ENCODE data around the gene NRIP1. TPM values are rescaled to one million over a fixed set of nuclear protein-coding genes. Genes with fewer than 3 reads are reported as not detected.

The NRIP1 gene, protein sequence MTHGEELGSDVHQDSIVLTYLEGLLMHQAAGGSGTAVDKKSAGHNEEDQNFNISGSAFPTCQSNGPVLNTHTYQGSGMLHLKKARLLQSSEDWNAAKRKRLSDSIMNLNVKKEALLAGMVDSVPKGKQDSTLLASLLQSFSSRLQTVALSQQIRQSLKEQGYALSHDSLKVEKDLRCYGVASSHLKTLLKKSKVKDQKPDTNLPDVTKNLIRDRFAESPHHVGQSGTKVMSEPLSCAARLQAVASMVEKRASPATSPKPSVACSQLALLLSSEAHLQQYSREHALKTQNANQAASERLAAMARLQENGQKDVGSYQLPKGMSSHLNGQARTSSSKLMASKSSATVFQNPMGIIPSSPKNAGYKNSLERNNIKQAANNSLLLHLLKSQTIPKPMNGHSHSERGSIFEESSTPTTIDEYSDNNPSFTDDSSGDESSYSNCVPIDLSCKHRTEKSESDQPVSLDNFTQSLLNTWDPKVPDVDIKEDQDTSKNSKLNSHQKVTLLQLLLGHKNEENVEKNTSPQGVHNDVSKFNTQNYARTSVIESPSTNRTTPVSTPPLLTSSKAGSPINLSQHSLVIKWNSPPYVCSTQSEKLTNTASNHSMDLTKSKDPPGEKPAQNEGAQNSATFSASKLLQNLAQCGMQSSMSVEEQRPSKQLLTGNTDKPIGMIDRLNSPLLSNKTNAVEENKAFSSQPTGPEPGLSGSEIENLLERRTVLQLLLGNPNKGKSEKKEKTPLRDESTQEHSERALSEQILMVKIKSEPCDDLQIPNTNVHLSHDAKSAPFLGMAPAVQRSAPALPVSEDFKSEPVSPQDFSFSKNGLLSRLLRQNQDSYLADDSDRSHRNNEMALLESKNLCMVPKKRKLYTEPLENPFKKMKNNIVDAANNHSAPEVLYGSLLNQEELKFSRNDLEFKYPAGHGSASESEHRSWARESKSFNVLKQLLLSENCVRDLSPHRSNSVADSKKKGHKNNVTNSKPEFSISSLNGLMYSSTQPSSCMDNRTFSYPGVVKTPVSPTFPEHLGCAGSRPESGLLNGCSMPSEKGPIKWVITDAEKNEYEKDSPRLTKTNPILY (N-terminal part only)
- total RNA-seq: 86.4 to 104 TPM (median 92.8 TPM) in 3 replicates

DNA sequence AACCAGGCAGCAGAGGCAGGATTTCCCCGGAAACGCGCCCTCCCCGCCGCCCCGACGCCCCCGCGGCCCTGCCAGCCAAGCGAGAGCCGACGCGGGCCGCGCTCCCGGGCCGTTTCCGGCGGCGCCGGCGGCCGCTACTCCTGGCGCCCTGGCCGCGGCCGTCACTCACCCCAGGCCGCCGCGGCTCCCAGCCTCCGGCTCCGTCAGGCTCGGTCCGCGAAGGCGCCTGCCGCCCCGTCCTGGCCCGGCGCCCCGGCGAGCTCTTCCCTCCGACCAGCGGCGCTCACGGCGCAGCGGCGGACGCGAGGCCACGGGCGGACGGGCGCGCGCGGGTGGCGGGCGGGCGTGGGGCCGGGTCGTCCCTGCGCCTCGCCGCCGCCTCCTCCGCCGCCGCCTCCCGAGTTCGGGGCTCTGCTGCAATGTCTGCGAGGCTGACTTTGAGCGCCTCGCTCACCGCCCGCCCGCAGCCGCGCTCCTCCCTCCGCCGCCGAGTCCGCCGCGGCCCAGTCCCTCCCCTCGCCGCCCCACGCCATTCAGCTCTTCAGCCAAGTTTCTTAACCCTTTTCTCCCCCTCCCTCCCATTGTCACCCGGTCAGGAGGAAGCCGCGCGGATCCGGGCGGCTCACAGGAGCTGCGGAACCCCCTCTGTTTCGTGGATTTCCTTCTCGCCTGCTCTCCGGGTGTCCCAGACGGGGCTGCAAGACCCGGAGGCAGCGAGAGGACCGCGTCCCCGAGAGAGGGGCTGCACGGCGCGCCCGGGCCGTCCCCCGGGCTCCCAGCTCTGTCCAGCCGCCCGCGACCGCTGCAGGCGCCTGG is at the start of gene NRIP1:
Gene NRIP1 (minus strand): TSS at position 425 of the 816 bp plus-strand sequence. CDS start 96,808 bp downstream, outside the sequence.
- Mint-ChIP-seq H3K36me3 (no peaks in the 10 kb centered on the region), H3K4me1 (peaks cover 43% of the 10 kb centered on the region), H3K27ac (peak within 1 kb of the TSS; percentile 96), H3K4me3 (peak within 1 kb of the TSS; percentile 90), H3K9me3 (no peaks in the 10 kb centered on the region), H3K27me3 (ENCODE audit: low read depth) (no peaks in the 10 kb centered on the region)
- peak; percentile 72 to 86 for DNase-seq (ENCODE audit: low spot score in 2 of 2, unreplicated experiment in 2 of 2)
- TF ChIP-seq, protein P1, sequence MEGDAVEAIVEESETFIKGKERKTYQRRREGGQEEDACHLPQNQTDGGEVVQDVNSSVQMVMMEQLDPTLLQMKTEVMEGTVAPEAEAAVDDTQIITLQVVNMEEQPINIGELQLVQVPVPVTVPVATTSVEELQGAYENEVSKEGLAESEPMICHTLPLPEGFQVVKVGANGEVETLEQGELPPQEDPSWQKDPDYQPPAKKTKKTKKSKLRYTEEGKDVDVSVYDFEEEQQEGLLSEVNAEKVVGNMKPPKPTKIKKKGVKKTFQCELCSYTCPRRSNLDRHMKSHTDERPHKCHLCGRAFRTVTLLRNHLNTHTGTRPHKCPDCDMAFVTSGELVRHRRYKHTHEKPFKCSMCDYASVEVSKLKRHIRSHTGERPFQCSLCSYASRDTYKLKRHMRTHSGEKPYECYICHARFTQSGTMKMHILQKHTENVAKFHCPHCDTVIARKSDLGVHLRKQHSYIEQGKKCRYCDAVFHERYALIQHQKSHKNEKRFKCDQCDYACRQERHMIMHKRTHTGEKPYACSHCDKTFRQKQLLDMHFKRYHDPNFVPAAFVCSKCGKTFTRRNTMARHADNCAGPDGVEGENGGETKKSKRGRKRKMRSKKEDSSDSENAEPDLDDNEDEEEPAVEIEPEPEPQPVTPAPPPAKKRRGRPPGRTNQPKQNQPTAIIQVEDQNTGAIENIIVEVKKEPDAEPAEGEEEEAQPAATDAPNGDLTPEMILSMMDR (IDR thresholded peaks at IDR 0.05; ENCODE audit: unreplicated experiment): no peak

DNA sequence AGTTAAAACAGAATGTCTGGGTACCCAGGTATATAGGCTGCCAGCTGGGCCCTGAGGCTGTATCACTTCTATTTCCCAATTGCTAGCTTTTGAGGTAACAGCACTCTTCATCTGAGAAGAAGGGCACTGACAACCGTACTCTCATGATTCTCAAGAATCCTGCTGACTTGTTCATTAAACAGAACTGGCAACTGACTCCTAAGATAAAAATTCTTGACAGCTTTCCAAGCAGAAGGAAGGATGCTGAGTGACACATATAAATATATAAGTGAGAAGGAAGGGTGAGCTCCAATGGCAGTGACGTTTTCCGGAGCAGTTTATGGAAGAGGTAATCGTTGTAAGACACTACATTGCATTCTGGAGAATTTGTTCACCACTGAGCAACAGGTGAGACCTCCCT is 48.1 kb upstream of the NRIP1 start:
- no peaks in the 10 kb centered on the region for H3K27me3 Mint-ChIP-seq (ENCODE audit: low read depth)
- H3K4me1 Mint-ChIP-seq: peaks cover 2% of the 10 kb centered on the region
- H3K27ac Mint-ChIP-seq: no peak overlapping the region
- no peak for DNase-seq (ENCODE audit: low spot score in 2 of 2, unreplicated experiment in 2 of 2)
- no peaks in the 10 kb centered on the region for H3K36me3 Mint-ChIP-seq
- H3K9me3 Mint-ChIP-seq: no peaks in the 10 kb centered on the region
- TF ChIP-seq, protein P1 (IDR thresholded peaks at IDR 0.05; ENCODE audit: unreplicated experiment): no peak
- H3K4me3 Mint-ChIP-seq: no peak overlapping the region

DNA sequence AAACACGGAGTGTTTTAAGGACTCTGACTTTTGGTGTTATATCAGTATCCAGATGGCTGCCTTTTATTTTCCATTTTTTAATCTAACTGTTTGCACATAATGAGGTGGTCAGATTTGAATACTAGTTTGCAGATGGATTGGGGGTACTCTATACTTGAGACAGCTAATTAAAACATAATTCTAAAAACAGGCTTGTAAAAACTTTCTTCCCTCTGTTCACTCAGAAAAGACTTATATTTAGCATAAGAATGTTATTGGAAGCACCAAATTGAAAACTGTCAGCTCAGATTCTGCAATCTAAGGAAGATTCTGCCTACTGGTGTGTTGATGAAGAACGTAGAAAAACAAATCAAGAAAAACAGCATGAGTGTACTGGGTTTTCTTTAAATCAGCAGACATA is 44.0 kb upstream of the NRIP1 start:
- Mint-ChIP-seq H3K27me3 (ENCODE audit: low read depth) (no peaks in the 10 kb centered on the region), H3K9me3 (no peaks in the 10 kb centered on the region), H3K36me3 (no peaks in the 10 kb centered on the region), H3K4me3 (no peak overlapping the region), H3K27ac (no peak overlapping the region), H3K4me1 (peaks cover 6% of the 10 kb centered on the region)
- TF ChIP-seq, protein P1 (IDR thresholded peaks at IDR 0.05; ENCODE audit: unreplicated experiment): no peak
- no peak for DNase-seq (ENCODE audit: low spot score in 2 of 2, unreplicated experiment in 2 of 2)

DNA sequence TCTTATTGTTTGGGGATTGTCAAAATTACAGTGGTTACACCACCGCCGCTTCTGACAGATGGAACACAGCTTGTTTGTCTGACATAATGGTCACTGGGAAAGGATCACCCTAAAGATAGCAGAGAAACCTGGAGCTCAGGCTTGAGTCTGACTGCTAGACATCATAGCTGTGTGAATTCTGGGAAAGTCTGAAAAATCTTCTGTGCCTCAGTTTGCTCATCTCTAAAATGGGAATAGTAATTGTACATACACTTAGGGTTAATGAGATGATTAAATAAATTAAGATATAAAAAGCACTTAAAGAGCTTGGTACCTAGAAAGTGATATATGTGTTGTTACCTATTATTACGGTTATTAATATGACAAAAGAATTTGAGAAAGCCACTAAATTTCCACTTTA is 39.7 kb upstream of the NRIP1 start:
- TF ChIP-seq, protein P1 (IDR thresholded peaks at IDR 0.05; ENCODE audit: unreplicated experiment): no peak
- DNase-seq (ENCODE audit: low spot score in 2 of 2, unreplicated experiment in 2 of 2): no peak
- Mint-ChIP-seq H3K9me3 (no peaks in the 10 kb centered on the region), H3K4me3 (no peak overlapping the region), H3K4me1 (peaks cover 4% of the 10 kb centered on the region), H3K36me3 (no peaks in the 10 kb centered on the region), H3K27me3 (ENCODE audit: low read depth) (no peaks in the 10 kb centered on the region), H3K27ac (no peak overlapping the region)

DNA sequence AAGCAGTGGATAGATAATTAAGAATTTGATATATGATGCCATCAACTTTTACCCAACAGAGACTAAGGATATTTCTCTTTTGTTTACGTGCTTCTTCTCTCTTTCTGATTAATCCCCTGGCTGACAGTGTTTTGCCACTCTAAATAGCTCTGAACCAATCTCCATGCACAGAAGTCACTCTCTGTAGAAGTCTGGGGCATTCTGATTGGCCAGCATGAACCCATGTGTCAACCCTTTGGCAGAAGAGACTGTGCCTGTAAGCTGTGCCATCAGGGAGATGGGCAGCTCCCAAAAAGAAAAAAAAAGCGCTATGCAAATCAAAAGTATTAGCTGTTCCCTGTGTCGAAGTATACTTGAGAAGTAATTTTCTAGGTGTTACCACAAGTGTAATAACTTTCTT is 34.1 kb upstream of the NRIP1 start:
- peak overlapping the region; percentile 8 for H3K27ac Mint-ChIP-seq
- H3K4me3 Mint-ChIP-seq: no peak overlapping the region
- TF ChIP-seq, protein P1 (IDR thresholded peaks at IDR 0.05; ENCODE audit: unreplicated experiment): no peak
- no peaks in the 10 kb centered on the region for H3K9me3 Mint-ChIP-seq
- no peaks in the 10 kb centered on the region for H3K36me3 Mint-ChIP-seq
- H3K27me3 Mint-ChIP-seq (ENCODE audit: low read depth): no peaks in the 10 kb centered on the region
- DNase-seq (ENCODE audit: low spot score in 2 of 2, unreplicated experiment in 2 of 2): no peak
- H3K4me1 Mint-ChIP-seq: peaks cover 11% of the 10 kb centered on the region

All from mesothelial cell of epicardium (in vitro differentiated cells).